ENCODE results near the gene SOX18.
A peak's percentile ranks its signal among the peaks of the same experiment; 100 is the strongest.

SOX18 gene

GRCh38 chr20:64037199-64037497 lies 12.3 kb downstream of the SOX18 start:
- DNase-seq (ENCODE audit: low spot score) = no peak

- no peak for DNase-seq (ENCODE audit: low spot score)
These were observed 12.9 kb downstream of the SOX18 start for GRCh38 chr20:64036346-64037198.

GRCh38 chr20:64035933-64036345 lies 13.5 kb downstream of the SOX18 start, which contains the start of gene C20orf204:
C20orf204 (plus strand) TSS chr20:64036182; CDS start chr20:64036324, 142 bp downstream.
- DNase-seq (ENCODE audit: low spot score) = no peak

GRCh38 chr20:64035066-64035932 lies 14.1 kb downstream of the SOX18 start:
- DNase-seq (ENCODE audit: low spot score) = peak; percentile 70

- DNase-seq (ENCODE audit: low spot score) = no peak
These were observed 15.4 kb downstream of the SOX18 start for GRCh38 chr20:64033981-64034493.

GRCh38 chr20:64032706-64033624 lies 16.5 kb downstream of the SOX18 start:
- no peak for DNase-seq (ENCODE audit: low spot score)

- no peak for DNase-seq (ENCODE audit: low spot score)
These were observed 17.6 kb downstream of the SOX18 start for GRCh38 chr20:64031822-64032314.

GRCh38 chr20:64030371-64031134 lies 18.9 kb downstream of the SOX18 start:
- no peak for DNase-seq (ENCODE audit: low spot score)

- no peak for DNase-seq (ENCODE audit: low spot score)
These were observed 19.9 kb downstream of the SOX18 start for GRCh38 chr20:64029293-64030117.

- no peak for DNase-seq (ENCODE audit: low spot score)
These were observed 21.3 kb downstream of the SOX18 start for GRCh38 chr20:64027981-64028685.

- no peak for DNase-seq (ENCODE audit: low spot score)
These were observed 23.5 kb downstream of the SOX18 start for GRCh38 chr20:64025826-64026412.

GRCh38 chr20:64025101-64025825 lies 24.2 kb downstream of the SOX18 start:
- DNase-seq (ENCODE audit: low spot score) = no peak

- no peak for DNase-seq (ENCODE audit: low spot score)
These were observed 25.1 kb downstream of the SOX18 start for GRCh38 chr20:64024141-64024990.

- DNase-seq (ENCODE audit: low spot score) = no peak
These were observed 25.9 kb downstream of the SOX18 start for GRCh38 chr20:64023361-64024140.

GRCh38 chr20:64022671-64023360 lies 26.6 kb downstream of the SOX18 start:
- no peak for DNase-seq (ENCODE audit: low spot score)
